Fibroblast of the conjunctiva (primary cell): Measurements from ENCODE around the gene SLC43A1.
A peak's percentile ranks its signal among the peaks of the same experiment; 100 is the strongest.
"Not testable (repeated sequence)": the region's sequence is repeated elsewhere in the genome, so short reads cannot be mapped to it uniquely, and the experiment has no call there.

Experiments
- DNase-seq: peaks from one replicate; pipeline ENCODE4 v3.0.0-alpha.2; 2010; ENCODE audit warnings: low read depth

SLC43A1 gene

DNA sequence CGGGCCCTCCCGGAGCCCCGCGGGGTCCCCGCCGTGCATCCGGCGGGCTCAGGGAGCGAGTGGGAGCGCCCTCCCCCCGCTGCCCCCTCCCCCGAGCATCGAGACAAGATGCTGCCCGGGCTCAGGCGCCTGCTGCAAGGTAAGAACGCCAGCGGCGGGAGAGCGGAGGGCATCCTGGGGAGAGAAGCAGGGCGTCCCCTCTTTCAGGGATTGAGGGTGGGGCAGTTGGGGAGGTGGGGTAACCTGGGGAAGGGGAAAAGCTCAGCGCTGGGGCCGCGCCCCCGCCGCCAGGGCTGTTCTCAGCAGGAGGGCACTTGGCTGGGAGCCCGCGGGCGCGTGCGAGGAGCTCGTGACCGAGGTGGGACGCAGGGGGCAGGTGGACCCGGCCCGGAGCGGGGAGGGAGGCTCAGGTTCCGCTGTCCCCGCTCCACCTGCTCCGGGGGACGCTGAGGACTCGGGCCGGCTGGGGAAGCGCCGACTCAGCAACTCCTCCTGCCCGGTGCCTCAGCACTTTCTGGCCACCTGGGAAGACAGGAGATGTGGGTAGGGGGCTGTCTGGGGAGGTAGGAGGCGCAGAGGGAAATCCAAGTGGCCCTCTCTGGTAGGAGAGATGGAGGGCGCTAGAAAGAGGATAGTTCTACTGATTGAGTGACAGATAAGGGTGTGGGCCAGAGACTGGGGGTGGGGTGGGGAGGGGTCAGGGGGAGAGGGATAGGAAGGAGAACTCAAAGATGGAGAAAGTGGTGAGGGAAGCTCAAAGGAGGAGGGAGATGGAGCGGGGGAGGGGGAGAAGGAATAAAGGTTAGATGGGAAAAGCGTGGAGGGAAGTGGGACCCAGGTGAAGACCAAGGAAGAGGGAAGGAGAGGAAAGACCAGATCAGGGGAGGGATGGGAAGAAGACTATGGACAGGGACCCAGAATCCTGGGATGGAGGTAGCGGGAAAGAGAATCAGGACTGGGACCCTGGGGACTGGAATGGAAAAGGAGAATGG lies 54.4 kb downstream of the SLC43A1 start:
- DNase-seq, result no peak

DNA sequence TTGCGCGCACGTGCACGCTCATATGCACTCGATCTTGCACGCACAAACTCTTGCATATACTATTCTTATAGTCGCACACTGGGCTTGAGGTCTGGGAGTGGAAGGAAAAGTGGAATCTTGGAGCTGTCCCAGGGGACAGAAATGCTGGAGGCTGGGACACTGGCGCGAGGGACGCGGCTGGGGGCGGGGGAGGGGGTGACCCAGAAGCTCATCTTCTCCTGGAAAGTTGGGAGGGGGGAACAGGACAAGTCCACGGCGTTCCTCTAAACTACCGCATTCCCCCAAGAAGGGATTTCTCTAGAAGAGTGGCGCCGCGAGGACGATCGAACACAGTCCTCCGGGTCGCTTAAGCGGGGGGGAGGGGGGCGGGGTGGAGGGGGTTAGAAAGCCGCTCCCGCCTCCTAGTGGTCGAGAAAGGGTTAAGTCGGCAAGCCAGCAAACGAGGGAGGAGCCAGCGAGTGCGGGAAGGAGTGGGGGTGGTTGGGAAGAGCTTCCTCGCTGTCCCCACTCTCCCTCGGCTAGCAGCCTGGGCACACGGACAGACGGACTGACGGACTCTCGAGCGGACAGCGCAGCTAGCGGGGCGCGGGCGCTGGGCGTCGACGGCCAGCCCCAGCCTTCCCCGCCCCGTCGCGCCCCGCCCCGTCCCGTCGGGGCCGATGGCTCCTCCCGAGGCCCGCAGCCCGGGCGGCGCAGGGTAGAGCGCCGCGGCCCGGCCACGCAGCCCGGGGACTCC lies 55.3 kb downstream of the SLC43A1 start, which contains the start of gene RTN4RL2:
RTN4RL2 (plus strand) TSS at position 507 of the 736 bp plus-strand sequence. CDS start 338 bp downstream, outside the sequence.
- DNase-seq, result no peak

DNA sequence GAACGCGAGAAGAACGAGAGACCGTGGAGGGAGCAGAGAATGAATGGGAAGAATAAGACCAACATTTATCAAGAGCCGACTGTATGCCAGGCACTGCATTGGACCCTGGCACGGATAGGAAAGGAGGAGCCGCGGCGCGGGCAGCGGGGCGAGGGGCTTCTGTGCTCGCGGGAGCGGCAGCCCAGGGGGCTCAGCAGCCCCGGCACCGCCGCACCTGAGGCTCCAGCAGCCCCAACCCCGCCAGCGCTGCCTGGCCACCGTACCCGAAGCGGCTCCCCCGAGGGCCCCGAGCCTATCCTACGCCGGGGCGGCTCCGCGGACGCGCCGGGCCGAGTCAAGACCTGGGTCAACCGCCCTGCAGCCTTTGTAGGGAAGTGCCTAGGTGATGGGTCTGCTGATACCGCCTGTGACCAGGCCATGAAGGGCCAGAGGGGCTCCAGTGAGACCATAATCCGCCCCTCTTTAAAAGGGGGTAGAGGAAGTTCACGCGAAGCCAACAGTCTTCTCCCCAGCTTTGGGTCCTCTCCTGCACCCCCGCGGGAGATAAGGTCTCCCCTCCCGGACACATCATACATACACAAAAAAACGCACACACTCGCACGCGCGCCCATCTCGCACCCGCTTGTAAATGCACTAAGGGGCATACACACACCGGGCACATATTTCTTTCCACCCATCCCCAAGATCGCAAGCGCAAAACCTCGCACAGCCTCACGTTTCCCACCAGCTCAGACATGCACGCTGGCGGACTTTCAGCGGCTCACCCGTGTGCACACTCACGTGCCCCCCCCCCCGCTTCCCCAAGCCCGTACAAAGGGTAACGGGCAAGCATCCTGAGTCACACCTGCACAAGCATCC lies 56.1 kb downstream of the SLC43A1 start:
- no peak for DNase-seq

- DNase-seq, result no peak
These were observed 56.9 kb downstream of the SLC43A1 start for GRCh38 chr11:57458410-57459163.

DNA sequence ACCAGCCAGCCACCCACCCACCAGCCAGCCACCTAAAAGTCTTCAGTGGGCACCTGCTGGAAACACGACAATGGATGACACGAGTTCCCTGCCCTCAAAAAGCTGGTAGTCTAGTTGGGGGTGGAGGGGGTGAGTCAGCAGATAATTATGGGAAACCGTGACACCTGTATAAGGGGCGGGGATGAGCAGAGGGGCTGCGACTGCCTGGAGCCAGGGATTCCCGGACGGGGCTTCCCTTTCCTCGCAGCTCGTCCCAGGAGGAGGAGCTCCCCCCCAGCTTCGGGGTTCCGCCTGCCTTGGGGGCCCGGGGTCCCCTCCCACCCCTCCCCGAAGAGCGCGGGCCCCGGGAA lies 57.5 kb downstream of the SLC43A1 start:
- no peak for DNase-seq

DNA sequence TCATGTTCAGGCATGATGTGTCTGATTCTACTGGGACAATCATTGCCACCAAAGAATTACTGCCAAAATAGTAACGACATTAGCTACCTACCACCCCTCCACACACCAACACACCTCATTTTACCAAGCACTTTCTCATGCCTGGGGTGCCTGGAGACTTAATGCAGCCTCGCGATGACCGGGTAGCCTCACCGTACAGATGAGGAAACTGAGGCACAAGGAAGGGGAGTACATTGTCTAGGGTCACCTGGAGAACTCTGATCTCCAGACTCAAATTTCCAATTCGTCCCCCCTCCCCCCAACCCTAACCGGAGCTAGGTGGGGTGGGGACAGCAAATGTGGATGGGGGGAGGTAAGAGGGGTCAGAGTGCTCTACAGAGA lies 57.9 kb downstream of the SLC43A1 start:
- no peak for DNase-seq

DNA sequence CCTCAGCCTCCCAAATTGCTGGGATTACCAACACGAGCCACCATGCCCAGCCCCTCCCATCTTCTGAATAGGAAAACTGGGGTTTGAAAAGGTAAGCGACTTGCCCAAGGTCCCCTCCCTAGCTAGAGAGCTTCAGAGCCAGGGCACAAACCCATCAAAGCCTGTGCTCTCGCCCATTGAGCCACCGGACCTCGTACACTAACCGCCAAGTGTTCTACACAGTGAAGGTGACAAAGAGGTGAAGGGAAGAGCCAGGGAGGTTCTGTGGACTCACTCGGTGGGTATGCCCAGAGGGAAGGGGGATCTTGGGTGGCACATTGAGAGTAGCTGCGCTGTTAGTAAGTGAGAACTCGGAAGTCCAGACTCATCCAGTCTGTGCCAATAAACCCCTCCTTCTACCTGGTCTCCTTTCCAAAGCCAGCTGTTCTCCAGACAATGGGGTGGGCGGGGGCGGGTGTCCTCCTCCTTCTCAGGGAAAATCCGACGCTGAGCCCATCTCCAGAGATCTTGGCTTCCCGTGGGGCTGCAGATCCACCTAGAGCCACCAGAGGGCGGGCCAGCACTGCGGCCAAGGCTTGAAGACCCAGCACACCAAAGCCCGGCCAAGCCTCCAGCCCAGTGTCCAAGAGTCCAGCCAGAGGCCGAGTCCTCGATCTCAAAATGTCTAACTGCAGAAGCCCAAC lies 58.4 kb downstream of the SLC43A1 start:
- DNase-seq, result peak; percentile 75

- no peak for DNase-seq
These were observed 61.8 kb downstream of the SLC43A1 start for GRCh38 chr11:57453543-57454177.

DNA sequence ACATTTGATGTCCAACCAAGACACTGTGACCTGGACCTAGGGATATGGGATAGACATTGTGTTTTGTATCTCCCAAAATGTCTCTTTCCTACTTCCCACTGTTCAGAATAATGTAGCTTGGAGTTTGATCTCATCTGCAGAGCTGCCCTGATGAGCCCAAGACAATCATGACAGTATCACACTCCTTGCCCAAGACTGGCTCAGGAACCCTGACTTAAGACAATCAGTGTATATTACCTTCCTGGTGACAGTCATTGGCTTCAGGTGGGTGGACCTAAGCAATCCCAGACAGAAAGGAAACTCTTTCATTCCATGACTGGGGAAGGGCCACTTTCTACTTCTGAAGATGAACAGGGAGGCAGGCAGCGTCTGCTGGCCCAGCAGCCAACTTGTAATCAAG lies 69.4 kb downstream of the SLC43A1 start:
- DNase-seq, result no peak

GRCh38 chr11:57445122-57445394 lies 70.4 kb downstream of the SLC43A1 start:
- DNase-seq, result not testable (repeated sequence)

- no peak for DNase-seq
These were observed 71.0 kb downstream of the SLC43A1 start for GRCh38 chr11:57444362-57445121.

DNA sequence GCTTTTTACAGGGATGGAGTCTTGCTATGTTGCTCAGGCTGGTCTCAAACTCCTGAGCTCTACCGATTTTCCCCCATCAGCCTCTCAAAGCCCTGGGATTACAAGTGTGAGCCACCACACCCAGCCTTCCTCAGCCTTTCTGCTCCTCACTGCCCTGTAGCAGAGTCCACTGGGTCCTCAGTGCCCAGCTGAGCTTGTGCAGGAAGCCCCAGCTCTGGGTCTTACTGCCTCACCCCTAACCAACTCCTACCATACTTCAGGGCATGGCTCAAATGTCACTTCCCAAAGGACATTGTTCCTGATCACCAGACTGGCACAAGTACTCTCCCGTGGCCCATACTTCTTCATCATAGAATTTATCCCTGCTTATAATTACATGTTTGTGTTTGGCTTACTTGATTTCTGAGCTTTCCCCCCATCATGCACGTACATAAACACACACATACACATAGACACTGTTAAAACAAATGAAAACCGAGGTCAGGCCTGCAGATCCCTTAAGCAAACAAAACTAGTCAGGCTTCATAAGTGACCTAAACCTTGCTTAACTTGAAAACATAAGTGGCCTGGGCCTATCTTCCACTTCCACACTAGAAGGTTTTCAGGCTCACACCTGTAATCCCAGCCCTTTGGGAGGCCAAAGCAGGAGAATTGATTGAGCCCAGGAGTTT lies 74.6 kb downstream of the SLC43A1 start:
- no peak for DNase-seq

GRCh38 chr11:57439786-57440185 lies 75.7 kb downstream of the SLC43A1 start:
- DNase-seq, result no peak

GRCh38 chr11:57438345-57439285 lies 76.9 kb downstream of the SLC43A1 start:
- no peak for DNase-seq

GRCh38 chr11:57436031-57436430 lies 79.5 kb downstream of the SLC43A1 start:
- no peak for DNase-seq

- DNase-seq, result peak; percentile 85
These were observed 80.6 kb downstream of the SLC43A1 start for GRCh38 chr11:57434640-57435546.
